Heart left ventricle (tissue), 13 donors: ENCODE results near the gene SMIM32.

Source experiments
- CTCF ChIP-seq, 12 donors: fragments of 200-600 bp; sonication (generic) in 4 of 12; IDR thresholded peaks; one replicate each; pipeline versions ENCODE4 v1.5.0 to v1.8.0; 2018 to 2022; ENCODE audit warnings: antibody characterized with exemption in 12 of 12, mild to moderate bottlenecking in 5 of 12
- POLR2A ChIP-seq, 2 donors: fragments of 450-650 bp; IDR thresholded peaks; one replicate each; pipeline ENCODE4 v1.6.1; 2017; ENCODE audit warnings: antibody characterized with exemption in 2 of 2, mild to moderate bottlenecking in 2 of 2, moderate library complexity in 2 of 2
- donor health status: ischemic (EF 13 %, LVEDD 7.1; RV severe dilation, severe dysfunction).
- donor health status: DM: no; HTN: yes; CAD: no.
- donor health status: DM: no; HTN: no; CAD: no.
- donor health status: ischemic (EF 25% LVEDD 6.9; RV normal size, moderate dysfunction).
- donor health status: ischemic (EF 25% LVEDD 5.7; RV mildly dilated, moderate dysfunction).
- donor health status: ischemic (EF 35%, LVEDD 5.7; RV mildly dilated, moderate dysfunction).
- donor health status: nonischemic (EF 11% LVEDD 7.7; RV severe dilation, severe dysfunction).
- donor health status: DM: yes; HTN: yes; CAD: no.
- donor health status: PGD.
- donor health status: ischemic (EF 29% LVEDD 5.4; RV normal size, mild dysfunction).
- donor health status: nonischemic (EF 23%, LVEDD 6.1; RV moderate dilation, normal function).

GRCh38 chr5:136236479-136237083 is 43.6 kb upstream of the SMIM32 start:
- TF ChIP-seq POLR2A (IDR thresholded peaks at IDR 0.05) (no peak), CTCF (IDR thresholded peaks at IDR 0.05) (no peak)
